NCI-H2227 (cell line): ENCODE measurements around the gene CHAF1A.

Experiments used
- DNase-seq: peaks from one replicate; lab custom pipeline; 2025; ENCODE audit not compliant: unreplicated experiment; lab: John Stamatoyannopoulos, UW

The CHAF1A gene

GRCh38 chr19:4376991-4377781 is 25.3 kb upstream of the CHAF1A start:
- DNase-seq = no peak

- DNase-seq = no peak
Measured at GRCh38 chr19:4378886-4379285, 23.6 kb upstream of the CHAF1A start.

DNA sequence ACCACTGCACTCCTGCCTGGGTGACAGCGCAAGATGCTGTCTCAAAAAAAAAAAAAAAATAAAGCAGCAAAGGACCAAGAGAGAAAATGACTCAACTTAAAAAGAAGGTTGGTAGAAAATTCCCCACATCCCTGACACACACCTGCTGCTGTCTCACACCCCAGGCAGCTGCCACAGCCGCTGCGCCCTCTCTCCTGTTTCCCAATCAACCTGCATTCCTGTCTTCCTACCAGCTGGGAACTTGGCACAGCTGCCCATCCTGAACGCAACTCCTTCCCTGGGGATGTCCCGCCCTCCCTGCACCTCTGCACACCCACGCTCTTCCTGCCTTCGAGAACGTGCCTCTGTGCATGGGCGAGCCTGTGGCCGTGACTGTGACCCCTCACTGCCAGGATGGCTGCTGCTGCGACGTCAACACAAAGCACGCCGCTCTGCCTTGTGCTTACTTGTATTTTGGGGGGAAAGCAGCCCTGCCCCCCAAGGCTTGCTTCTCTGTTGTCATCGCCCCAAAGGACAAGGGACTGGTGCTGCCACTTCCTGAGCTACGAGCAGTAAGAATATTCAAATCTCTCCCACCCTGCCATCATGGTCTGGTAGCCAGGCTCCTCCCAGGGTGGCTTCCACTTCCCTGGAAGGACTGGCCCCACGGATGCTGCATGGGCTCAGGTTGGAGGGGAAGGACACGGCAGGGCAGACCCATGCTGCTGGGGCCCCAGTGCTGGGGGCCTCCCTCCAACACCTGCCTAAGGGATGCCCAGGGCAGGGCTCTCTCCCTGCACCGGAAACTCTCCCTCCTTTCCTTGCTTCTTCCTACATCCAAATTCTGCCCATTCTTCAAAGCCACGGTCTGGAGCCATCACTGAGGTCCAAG is 22.8 kb upstream of the CHAF1A start:
- DNase-seq = no peak

GRCh38 chr19:4380254-4380727 is 22.1 kb upstream of the CHAF1A start:
- DNase-seq = no peak

DNA sequence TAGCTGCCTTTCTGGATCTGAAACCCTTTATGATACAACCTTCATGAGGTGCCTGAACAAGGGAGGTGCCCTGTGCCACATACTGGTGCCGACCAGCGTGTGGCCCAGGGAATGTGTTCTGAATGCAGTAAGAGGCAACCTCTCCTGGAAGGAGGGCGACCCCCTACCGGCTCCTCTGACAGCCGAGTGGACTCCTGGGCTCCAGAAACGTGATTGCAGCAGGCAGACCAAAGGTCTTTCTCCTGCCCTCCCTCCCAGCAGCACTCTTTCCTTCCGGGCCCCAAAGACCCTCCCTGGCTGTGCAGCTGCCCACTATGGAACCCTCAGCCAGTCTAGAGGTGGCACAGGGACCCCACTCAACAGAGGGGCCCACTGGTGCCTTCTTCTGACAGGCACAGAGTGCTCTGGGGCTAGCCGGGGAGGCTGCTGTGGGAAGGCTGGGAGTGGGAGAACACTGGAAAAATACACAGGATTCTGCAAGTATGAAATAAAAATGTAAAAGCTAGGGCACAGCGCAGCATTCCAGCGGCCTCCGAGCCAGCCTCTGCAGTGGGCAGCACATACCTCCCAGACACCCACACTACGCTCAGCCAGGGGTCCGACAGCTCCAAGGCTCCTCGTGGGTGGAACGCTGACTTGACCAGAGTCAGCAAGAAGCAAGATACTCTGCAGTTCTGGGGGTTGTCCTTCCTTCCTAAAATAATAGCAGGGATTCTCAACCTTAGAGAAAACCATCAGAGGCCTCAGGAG is 17.0 kb upstream of the CHAF1A start:
- no peak for DNase-seq

- no peak for DNase-seq
Measured at GRCh38 chr19:4386041-4386782, 16.2 kb upstream of the CHAF1A start.

- DNase-seq = no peak
Measured at GRCh38 chr19:4388337-4389063, 13.9 kb upstream of the CHAF1A start.

GRCh38 chr19:4389064-4389375 is 13.4 kb upstream of the CHAF1A start:
- DNase-seq = no peak

GRCh38 chr19:4389511-4390016 is 12.9 kb upstream of the CHAF1A start:
- no peak for DNase-seq

- no peak for DNase-seq
Measured at GRCh38 chr19:4390017-4390566, 12.3 kb upstream of the CHAF1A start.

DNA sequence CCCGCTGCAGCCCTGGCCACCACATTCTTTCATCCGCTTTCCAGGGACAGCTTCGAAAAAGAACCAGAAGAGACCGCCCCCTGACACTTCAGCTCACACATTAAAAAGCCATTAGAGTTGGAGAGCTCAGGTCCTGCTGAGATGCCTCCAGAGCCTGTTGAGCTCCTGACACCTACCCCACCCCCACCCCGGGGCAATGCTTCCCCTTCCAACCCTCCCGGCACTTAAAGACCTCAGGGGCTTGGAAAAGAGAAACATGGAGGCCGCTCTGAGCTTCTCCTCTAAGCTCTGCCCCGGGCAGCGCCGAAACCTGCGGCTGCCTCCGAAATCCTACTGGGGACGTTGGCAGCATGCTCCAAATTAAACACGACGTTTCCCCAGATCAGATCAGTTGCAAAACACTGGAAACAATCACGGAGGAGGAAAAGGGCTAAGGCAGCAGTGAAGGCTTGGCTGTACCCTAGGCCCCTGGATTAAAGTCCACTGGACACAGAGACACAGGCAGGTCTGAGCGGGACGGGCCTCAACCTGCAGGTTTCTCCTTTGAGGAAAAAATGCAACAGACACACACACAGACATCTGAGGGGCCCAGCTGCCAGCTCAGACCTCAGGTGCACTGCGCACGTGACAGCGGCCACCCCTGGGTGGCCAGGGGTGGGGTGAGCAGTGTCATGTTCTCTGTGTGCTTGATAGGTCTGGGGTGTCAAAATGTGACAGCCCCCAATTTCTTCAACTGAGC is 11.7 kb upstream of the CHAF1A start:
- DNase-seq = peak; percentile 73

GRCh38 chr19:4391306-4391693 is 11.1 kb upstream of the CHAF1A start:
- DNase-seq = no peak

DNA sequence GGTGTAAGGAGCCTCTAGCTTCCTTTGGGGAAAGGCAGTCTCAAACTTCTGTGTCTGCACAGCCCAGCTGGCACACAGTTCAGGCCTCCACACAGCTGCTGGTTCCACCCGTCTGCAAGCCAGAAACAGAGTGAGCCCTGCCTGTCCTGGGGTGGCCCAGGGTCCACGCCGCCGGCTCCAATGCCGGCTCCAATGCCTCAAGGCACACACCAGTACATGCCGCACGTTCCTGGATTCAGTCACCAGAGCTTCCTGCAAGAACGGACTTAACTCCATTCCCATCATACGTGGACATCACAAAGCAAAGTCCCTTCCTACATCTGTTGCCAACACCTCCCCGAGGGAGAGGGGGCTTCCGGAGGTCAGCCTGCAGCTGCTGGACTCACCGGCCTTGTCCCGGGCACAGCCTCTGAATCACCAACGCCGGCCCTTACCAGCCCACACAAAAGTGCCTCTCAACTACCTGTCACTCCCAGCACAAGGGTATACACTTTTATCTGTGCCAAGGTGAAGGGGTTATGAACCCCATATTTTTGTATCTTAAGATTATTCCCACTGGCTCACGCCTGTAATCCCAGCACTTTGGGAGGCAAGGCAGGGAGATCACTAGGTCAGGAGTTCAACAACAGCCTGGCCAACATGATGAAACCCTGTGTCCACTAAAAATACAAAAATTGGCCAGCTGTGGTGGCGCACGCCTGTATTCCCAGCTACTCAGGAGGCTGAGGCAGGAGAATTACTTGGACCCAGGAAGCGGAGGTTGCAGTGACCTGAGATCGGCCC is 10.5 kb upstream of the CHAF1A start:
- DNase-seq = no peak

DNA sequence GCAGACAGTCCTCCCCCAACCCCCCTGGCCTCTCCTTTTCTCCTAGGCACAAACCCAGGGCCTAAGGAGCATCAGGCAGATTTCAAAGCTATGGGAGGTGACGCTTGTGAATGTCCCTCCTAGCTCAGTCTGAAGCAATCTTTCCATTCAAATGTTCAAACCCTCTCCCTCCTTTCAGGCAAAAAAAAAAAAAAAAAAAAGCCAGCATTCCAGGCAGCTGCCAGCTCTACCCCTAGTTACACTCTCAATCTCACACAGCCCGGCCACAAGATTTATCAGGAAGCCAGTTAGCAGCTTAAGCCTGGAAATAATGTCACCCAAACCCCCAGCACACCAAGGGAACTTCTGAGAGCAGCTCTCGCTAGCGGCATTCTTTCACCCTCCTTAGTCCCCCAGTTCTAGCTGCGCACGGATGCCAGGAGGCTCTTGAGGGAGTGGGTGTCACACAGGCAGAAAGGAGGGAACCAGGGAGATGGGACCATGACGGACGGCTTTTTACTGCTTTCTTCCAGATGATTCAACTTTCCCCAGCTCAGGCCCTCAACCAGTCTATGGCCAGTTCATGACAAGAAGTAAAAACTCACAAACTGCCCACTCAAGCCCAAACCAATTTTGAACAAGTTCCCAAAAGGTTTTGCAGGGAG is 8.4 kb upstream of the CHAF1A start:
- DNase-seq = no peak

DNA sequence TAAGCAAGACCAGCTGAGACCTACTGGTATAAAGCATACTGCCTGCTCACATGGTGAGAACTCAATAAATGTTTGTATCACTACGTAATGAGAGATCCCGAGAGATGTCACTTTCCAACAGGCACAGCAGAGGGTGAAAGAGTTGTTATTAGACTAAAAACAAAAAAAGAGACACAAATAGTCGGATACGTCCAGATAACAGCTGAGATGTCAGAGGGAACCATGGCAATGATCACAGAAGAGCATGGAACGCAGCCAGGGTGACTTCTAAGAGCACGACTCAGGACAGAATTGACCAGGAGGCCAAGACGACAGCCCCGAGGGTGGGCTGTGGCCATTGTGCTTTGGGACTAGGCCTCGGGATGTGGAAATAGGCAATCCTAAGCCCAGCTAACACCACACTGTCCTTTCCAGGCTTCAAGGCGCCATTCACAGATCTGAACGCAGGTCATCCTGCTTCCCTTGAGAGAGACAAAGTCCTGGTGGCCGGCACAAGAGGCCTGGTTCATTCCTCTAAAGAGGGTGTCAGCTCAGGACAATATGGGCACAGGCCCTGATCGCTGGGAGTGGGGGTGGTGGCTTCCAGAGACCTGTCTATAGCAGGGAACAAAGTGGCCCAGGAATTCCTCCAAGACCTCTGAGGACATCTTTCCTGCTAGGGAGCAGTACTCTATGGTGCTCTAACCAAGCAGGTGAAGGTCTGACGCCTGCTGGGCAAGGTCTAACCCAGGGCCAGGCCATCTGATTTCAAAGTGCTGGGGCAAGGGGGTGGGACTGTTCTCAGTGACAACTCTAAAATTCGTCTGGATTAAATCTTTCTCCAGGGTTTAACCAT is 5.3 kb upstream of the CHAF1A start:
- DNase-seq = no peak

GRCh38 chr19:4399812-4400134 is 2.7 kb upstream of the CHAF1A start:
- DNase-seq = no peak
